ENCODE measurements around the gene TMEM266. TPM values are rescaled to one million over a fixed set of nuclear protein-coding genes. Genes with fewer than 3 reads are reported as not detected.

TMEM266 gene
- total and polyA plus RNA-seq, 2 of the 4 experiments (the other 2 are of a cell fraction) = not detected

- Histone ChIP-seq H4K5ac (ENCODE audit: low read depth, low read length) (no peak overlapping the region), H2AFZ (replicated peaks; ENCODE audit: low read length, poor library complexity) (no peak overlapping the region), H3K27ac (ENCODE audit: insufficient read depth, low read length) (no peak overlapping the region), H4K8ac (ENCODE audit: low read depth in 2 of 2, low read length in 2 of 2) (no peak overlapping the region), H2BK120ac (ENCODE audit: low read depth, low read length) (no peak overlapping the region), H3K56ac (ENCODE audit: extremely low read depth, insufficient read depth, low read length) (no peak overlapping the region), H2BK20ac (ENCODE audit: low read depth, low read length) (no peak overlapping the region), H3K4me2 (ENCODE audit: low read depth, low read length) (no peak overlapping the region), H3K36me3 (ENCODE audit: control insufficient read depth, insufficient read depth, low read length) (peaks cover 16% of the 10 kb centered on the region), H2AK9ac (replicated peaks; ENCODE audit: low read depth, low read length, poor library complexity) (no peak overlapping the region), H2BK15ac (ENCODE audit: low read depth, low read length) (no peak overlapping the region), H4K20me1 (ENCODE audit: insufficient read depth, low read length) (peaks cover 13% of the 10 kb centered on the region), H3K23ac (ENCODE audit: low read depth, low read length) (no peak overlapping the region), H3K79me1 (ENCODE audit: low read depth in 1 of 2, low read length in 2 of 2) (peaks cover 0 to 37% of the 10 kb centered on the region in 2 experiments; a peak in 3 of 4 replicates), H3K4ac (ENCODE audit: low read depth, low read length) (no peak overlapping the region), H3K27me3 (ENCODE audit: control insufficient read depth, insufficient read depth, low read length) (no peaks in the 10 kb centered on the region), H3K4me3 (ENCODE audit: insufficient read depth, low read depth, low read length) (no peak overlapping the region), H2AK5ac (ENCODE audit: low read depth, low read length) (no peak overlapping the region), H3K14ac (replicated peaks; ENCODE audit: low read depth, low read length) (no peak overlapping the region), H3K9me3 (ENCODE audit: control insufficient read depth, insufficient read depth, low read length) (no peaks in the 10 kb centered on the region; the same call in 1 of the 2 replicates), H3K9me1 (ENCODE audit: insufficient read depth, low read length) (peaks cover 16% of the 10 kb centered on the region), H3K18ac (ENCODE audit: low read depth, low read length) (no peak overlapping the region), H3K9ac (ENCODE audit: low read depth, low read length) (no peak overlapping the region), H2BK5ac (ENCODE audit: low read depth, low read length, poor library complexity, severe bottlenecking) (no peak overlapping the region), H3K4me1 (ENCODE audit: control insufficient read depth, insufficient read depth, low read length) (peaks cover 17% of the 10 kb centered on the region), H4K91ac (ENCODE audit: insufficient read depth, low read depth, low read length) (no peak overlapping the region)
- intact Hi-C loops (cut with micrococcal nuclease) (no loop called here), dilution Hi-C loops (cut with HindIII; ENCODE audit: low sequenced_read_pairs, unreplicated experiment) (no loop called here), in situ Hi-C loops (cut with MboI; ENCODE audit: low sequenced_read_pairs) (no loop called here)
- CTCF ChIA-PET = interaction anchor here (1.3 kb wide), 1 partner anchor 113 kb away, joined by 3 read pairs; no protein-coding TSS in a partner anchor
- no TSS peak for BruUV-seq (replicated peaks)
- DNase-seq (no peak), ATAC-seq (ENCODE audit: low read depth) (no peak)
- POLR2A ChIA-PET (ENCODE audit: unreplicated experiment) = no interaction called here
- TF ChIP-seq USF2 (IDR thresholded peaks at IDR 0.05; ENCODE audit: low read depth, low read length) (no peak), MXI1 (IDR thresholded peaks at IDR 0.05; ENCODE audit: borderline replicate concordance, low read depth, low read length) (no peak), BHLHE40 (IDR thresholded peaks at IDR 0.05; ENCODE audit: low read depth, low read length) (no peak), FOS (IDR thresholded peaks at IDR 0.05; ENCODE audit: low read depth, low read length) (no peak), CTCF (conservative IDR thresholded peaks at IDR 0.05; ENCODE audit: low read depth, low read length) (no peak), MAZ (IDR thresholded peaks at IDR 0.05; ENCODE audit: borderline replicate concordance, low read depth, low read length) (no peak)
- 100% methylated on average over 2 of the region's 5 CpGs; no CpG with 5 or more reads in 1 of the 2 experiments for WGBS, 2 experiments (ENCODE audit: extremely low coverage in 2 of 2, insufficient read length in 1 of 2)
These were observed 158.1 kb downstream of the TMEM266 start for GRCh38 chr15:76217882-76218217.
